DOHH2 (cell line): ENCODE results near the gene TMEM130.

ENCODE experiments used
- CTCF ChIP-seq: fragments of 200-600 bp; sonication (generic); IDR thresholded peaks from one replicate; pipeline ENCODE4 v1.5.1; 2014; ENCODE audit warnings: antibody characterized with exemption, mild to moderate bottlenecking, low read depth, low read length; ENCODE audit not compliant: poor library complexity, severe bottlenecking
- EZH2phosphoT487 ChIP-seq: fragments of 200-600 bp; sonication (generic); IDR thresholded peaks from 2 replicates; pipeline ENCODE4 v1.6.1; 2017; ENCODE audit warnings: borderline replicate concordance, mild to moderate bottlenecking, antibody characterized with exemption, low read length, moderate library complexity, mixed read lengths

GRCh38 chr7:98797150-98797549 lies 72.7 kb downstream of the TMEM130 start:
- TF ChIP-seq EZH2phosphoT487 (no peak), CTCF (no peak)
